Muscle of back (tissue), 11 donors: ENCODE data around the gene KRTAP10-2. TPM values are rescaled to one million over a fixed set of nuclear protein-coding genes. Genes with fewer than 3 reads are reported as not detected.
"Not testable (repeated sequence)": the region's sequence is repeated elsewhere in the genome, so short reads cannot be mapped to it uniquely, and the experiment has no call there.

Source experiments
- DNase-seq, 3 donors: peaks; one replicate each; pipeline versions ENCODE4 v3.0.0 to v3.0.0-alpha.2; 2013
- polyA plus RNA-seq, 10 donors: library from polyadenylated mRNA; unstranded; fragments of 120-200 nt; gene quantifications; one replicate each; pipeline ENCODE4 v1.2.1, GENCODE V29; 2013; ENCODE audit not compliant: insufficient read length in 10 of 10

The KRTAP10-2 gene
- polyA plus RNA-seq, 10 donors: not detected

- DNase-seq: peak in 2 of 3 donors; percentile 16 to 50
These were observed 31.9 kb upstream of the KRTAP10-2 start for GRCh38 chr21:44583089-44583799.

- DNase-seq: no peak
These were observed 30.8 kb upstream of the KRTAP10-2 start for GRCh38 chr21:44582055-44582454.

GRCh38 chr21:44581158-44581557 lies 29.9 kb upstream of the KRTAP10-2 start:
- DNase-seq: no peak

- DNase-seq: not testable (repeated sequence)
These were observed 29.0 kb upstream of the KRTAP10-2 start, which contains the start of gene KRTAP10-5 for GRCh38 chr21:44580231-44580821. KRTAP10-5 (minus strand) TSS chr21:44580604; CDS start chr21:44580578, 26 bp downstream.

- no peak for DNase-seq
These were observed 28.5 kb upstream of the KRTAP10-2 start for GRCh38 chr21:44579833-44580144.

- DNase-seq: no peak
These were observed 27.9 kb upstream of the KRTAP10-2 start for GRCh38 chr21:44579056-44579832.

- DNase-seq: no peak
These were observed 27.2 kb upstream of the KRTAP10-2 start for GRCh38 chr21:44578371-44579055.

- no peak for DNase-seq
These were observed 24.7 kb upstream of the KRTAP10-2 start for GRCh38 chr21:44576025-44576420.

- DNase-seq: no peak
These were observed 24.2 kb upstream of the KRTAP10-2 start for GRCh38 chr21:44575307-44576024.

GRCh38 chr21:44574457-44575306 lies 23.4 kb upstream of the KRTAP10-2 start:
- DNase-seq: no peak

- DNase-seq: not testable (repeated sequence)
These were observed 22.5 kb upstream of the KRTAP10-2 start, which contains the start of gene KRTAP10-4 for GRCh38 chr21:44573630-44574456. KRTAP10-4 (plus strand) TSS chr21:44573729; CDS start chr21:44573759, 30 bp downstream.

- no peak for DNase-seq
These were observed 21.8 kb upstream of the KRTAP10-2 start for GRCh38 chr21:44572959-44573583.

GRCh38 chr21:44571844-44572782 lies 20.8 kb upstream of the KRTAP10-2 start:
- DNase-seq: no peak

GRCh38 chr21:44571296-44571695 lies 20.0 kb upstream of the KRTAP10-2 start:
- DNase-seq: no peak

GRCh38 chr21:44569861-44570517 lies 18.7 kb upstream of the KRTAP10-2 start:
- DNase-seq: no peak

- peak in 1 of 3 donors; percentile 32 for DNase-seq
These were observed 17.6 kb upstream of the KRTAP10-2 start for GRCh38 chr21:44568667-44569556.
